ENCODE measurements around the gene ERG28.

Gene ERG28

DNA sequence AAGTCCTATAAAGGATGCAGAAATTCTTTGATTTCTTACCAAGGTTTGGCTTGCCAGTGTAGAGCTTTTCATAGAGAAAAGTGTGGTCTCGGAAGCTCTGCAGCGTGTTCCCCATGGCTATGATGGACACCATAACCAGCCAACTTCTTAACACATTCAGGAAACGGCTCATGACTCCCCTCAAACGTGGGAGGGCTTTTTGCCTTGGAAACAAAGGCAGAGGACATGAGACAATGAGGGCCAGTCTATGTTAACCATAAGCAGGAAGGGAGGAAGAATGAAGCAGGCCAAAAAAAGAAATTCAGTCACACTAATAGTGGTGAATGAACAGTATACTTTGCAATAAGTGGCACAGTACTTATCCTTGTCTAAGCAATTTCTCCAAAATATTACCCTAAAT lies 3.3 kb downstream of the ERG28 start:
- TF ChIP-seq, protein P1, sequence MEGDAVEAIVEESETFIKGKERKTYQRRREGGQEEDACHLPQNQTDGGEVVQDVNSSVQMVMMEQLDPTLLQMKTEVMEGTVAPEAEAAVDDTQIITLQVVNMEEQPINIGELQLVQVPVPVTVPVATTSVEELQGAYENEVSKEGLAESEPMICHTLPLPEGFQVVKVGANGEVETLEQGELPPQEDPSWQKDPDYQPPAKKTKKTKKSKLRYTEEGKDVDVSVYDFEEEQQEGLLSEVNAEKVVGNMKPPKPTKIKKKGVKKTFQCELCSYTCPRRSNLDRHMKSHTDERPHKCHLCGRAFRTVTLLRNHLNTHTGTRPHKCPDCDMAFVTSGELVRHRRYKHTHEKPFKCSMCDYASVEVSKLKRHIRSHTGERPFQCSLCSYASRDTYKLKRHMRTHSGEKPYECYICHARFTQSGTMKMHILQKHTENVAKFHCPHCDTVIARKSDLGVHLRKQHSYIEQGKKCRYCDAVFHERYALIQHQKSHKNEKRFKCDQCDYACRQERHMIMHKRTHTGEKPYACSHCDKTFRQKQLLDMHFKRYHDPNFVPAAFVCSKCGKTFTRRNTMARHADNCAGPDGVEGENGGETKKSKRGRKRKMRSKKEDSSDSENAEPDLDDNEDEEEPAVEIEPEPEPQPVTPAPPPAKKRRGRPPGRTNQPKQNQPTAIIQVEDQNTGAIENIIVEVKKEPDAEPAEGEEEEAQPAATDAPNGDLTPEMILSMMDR (IDR thresholded peaks at IDR 0.05), result no peak

DNA sequence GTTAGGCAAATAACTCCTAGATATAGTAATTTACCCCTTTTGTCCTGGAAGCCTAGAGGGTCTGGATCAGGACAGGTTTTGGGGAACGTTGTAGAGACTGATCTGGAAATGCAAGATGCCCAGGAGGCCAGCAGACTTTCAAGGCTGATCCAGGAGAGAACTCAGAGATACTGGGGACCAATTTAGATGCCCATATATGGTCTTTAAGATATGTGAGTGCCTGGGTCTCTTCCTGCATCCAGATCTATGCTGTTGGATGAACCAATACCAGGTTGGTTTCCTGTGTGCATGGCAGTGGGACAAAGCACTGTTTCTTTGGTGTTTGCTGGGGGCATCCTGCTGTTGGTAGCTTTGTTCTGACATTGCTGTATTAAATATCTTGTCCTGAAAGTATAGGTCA lies 5.4 kb downstream of the ERG28 start:
- TF ChIP-seq, protein P1 (IDR thresholded peaks at IDR 0.05), result no peak

DNA sequence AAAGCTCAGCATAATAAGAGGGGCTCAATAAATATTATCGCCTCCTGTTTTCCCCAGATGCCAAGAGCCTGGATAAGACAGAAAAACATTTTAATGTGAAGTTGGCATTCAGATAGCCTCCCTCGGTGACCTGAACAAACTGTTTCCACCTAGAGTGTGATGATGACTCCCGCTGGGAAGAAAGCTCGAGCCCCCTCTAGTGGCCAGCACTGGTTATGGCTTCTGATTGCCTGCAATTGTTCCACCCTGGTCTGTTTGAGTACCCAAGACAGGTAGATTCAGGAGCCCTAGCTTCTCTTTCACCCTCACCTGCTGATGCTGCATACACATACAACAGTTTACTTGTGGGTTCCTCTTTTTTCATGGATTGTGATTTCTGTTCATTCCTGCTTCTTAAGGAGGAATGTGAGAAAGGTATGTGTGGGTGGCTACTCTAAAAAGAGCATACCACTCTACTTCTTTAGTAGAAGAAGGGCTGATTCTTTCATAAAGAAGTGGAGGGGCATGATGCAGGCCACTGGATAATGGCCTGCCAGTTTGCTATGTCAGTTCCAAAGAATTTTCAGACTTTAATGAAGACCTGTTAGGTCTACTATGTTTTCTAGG lies 6.4 kb downstream of the ERG28 start:
- TF ChIP-seq, protein P1 (IDR thresholded peaks at IDR 0.05), result peak; percentile 93

DNA sequence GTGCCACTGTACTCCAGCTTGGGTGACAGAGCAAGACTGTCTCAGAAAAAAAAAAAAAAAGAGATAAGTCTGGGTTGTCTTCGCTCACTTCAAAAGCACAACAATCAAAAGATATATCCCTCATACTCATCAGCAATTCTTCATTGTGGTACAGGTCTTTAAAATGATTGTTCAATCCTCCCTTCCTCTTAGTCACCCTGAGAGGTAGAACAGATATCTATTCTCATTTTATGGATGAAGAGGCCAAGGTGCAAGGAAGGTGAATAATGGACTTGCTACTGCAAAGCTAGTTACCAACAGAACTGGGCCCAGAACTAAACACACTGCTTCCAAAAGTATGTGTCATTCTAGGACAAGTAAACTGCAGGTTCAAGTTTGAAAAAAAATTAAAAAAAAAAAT lies 7.1 kb downstream of the ERG28 start:
- TF ChIP-seq, protein P1 (IDR thresholded peaks at IDR 0.05), result no peak

DNA sequence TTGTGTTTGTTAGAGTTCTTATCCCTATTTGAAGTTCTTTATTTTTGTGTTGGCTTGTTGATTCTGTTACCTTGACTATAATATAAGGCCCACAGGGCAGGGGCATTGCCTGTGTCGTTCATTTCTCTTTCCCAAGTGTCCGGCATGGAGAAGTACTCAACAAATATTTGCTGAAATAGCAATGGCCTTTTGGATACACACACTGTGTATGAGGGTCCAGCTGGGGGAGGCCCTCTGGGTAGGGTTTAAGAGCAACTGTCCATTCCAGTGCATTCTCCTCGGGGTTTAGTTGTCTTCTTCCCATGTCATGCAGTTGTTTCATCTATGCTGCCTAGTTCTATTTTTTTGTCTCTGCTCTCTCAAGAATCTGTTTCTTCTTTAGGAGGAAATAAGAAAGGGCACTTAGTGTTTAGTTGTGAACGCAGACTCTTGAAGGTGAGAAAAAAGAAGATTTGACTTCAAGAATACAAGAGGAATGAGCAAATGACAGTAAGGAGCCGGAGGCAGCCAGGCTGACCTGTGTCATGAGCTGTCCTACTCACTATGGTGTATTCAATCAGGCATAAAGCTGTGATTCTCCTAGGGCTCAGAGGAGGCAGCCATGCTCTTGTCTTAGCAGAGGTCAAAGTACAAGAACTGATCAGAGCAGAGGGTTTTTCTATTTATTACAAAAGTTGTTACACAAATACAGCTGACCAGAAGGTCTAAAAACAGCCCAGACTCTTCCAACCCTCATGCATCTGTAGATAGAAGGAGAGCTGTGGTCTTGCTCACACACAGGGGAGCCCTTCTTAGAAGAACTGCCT lies 10.2 kb downstream of the ERG28 start:
- TF ChIP-seq, protein P1 (IDR thresholded peaks at IDR 0.05), result no peak

DNA sequence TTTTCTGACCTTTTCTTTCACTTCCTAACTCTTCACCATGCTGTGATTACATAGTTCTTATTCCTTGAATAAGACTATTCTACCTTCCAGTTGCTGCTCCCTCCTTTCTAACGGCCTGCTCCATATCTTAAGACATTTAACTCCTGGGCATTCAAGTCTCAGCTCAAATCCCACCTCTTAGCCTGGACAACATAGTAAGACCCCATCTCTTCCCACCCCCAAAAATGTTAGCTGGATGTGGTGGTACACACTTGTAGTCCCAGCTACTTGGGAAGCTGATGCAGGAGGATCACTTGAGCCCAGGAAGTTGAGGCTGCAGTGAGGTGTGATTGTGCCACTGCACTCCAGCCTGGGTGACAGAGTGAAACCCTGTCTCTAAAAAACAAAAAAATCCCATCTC lies 10.9 kb downstream of the ERG28 start:
- TF ChIP-seq, protein P1 (IDR thresholded peaks at IDR 0.05), result no peak

DNA sequence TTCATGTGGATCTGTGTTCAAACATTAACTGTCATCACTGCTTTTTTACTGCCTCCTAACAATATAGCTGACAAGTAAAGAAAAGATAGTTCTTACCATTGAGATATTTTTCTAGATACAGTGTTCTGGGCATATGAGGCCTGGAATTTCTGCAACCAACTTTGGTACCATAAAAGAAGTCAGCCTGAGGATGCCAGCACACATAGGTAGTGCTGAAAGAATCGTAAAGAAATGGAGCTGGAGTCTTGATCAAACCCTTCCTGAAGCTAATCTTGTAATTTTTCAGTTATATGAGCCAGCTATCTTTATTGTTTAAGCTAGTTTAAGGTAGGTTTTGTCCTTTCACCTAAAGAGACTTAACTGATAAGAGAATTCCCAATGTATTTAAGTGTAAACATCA lies 11.3 kb downstream of the ERG28 start:
- TF ChIP-seq, protein P1 (IDR thresholded peaks at IDR 0.05), result no peak
